CD14-positive monocyte (primary cell): ENCODE data around the gene CDC42BPB. TPM values are rescaled to one million over a fixed set of nuclear protein-coding genes. Genes with fewer than 3 reads are reported as not detected.

Experiments used
- DNase-seq, 3 donors: peaks; one replicate each; pipeline ENCODE4 v3.0.0-alpha.2; 2011 to 2022
- H2AFZ ChIP-seq: 2 replicates; pipeline ENCODE4 v1.6.0; 2012; ENCODE audit warnings: mild to moderate bottlenecking, low read depth, low read length, inconsistent platforms; ENCODE audit not compliant: insufficient read depth, poor library complexity, severe bottlenecking
- H3K27ac ChIP-seq, 2 donors: 1 replicate in 1 of 2; 2 replicates in 1 of 2; pipeline ENCODE4 v1.5.1; 2012 to 2013; ENCODE audit warnings: low read length in 2 of 2, control low read depth in 1 of 2, inconsistent platforms in 1 of 2, low read depth in 1 of 2, mild to moderate bottlenecking in 1 of 2
- H3K27me3 ChIP-seq, 2 donors: one replicate each; pipeline versions ENCODE4 v1.6.0 to v1.6.1; 2011 to 2013; ENCODE audit warnings: low read length in 2 of 2; ENCODE audit not compliant: control insufficient read depth in 2 of 2, insufficient read depth in 2 of 2
- H3K36me3 ChIP-seq, 2 donors: replicated peaks in 1 of 2; 1 replicate in 1 of 2; 2 replicates in 1 of 2; pipeline versions ENCODE4 v1.5.1 to v1.6.1; 2012 to 2013; ENCODE audit warnings: low read length in 2 of 2, control low read depth in 1 of 2, inconsistent platforms in 1 of 2, mild to moderate bottlenecking in 1 of 2; ENCODE audit not compliant: insufficient read depth in 2 of 2, control insufficient read depth in 1 of 2
- H3K4me1 ChIP-seq, 2 donors: 1 replicate in 1 of 2; 2 replicates in 1 of 2; pipeline versions ENCODE4 v1.5.1 to v1.6.1; 2012 to 2013; ENCODE audit warnings: low read length in 2 of 2, control low read depth in 1 of 2, inconsistent platforms in 1 of 2, mild to moderate bottlenecking in 1 of 2, moderate library complexity in 1 of 2; ENCODE audit not compliant: insufficient read depth in 2 of 2, control insufficient read depth in 1 of 2
- H3K4me2 ChIP-seq: replicated peaks from 2 replicates; pipeline ENCODE3; 2012; ENCODE audit warnings: low read length, moderate library complexity, mild to moderate bottlenecking; ENCODE audit not compliant: poor library complexity, severe bottlenecking; ENCODE audit errors: extremely low read depth
- H3K4me3 ChIP-seq, 3 experiments: fragments of 200-600 bp in 1 of 3; sonication (generic) in 1 of 3; replicated peaks in 1 of 3; 1 replicate in 2 of 3; 2 replicates in 1 of 3; pipeline ENCODE4 v1.5.1; 2011 to 2013; ENCODE audit warnings: low read length in 3 of 3, mild to moderate bottlenecking in 3 of 3, control low read depth in 2 of 3, low read depth in 2 of 3, inconsistent platforms in 1 of 3, moderate library complexity in 1 of 3
- H3K79me2 ChIP-seq: 2 replicates; pipeline ENCODE4 v1.6.0; 2012; ENCODE audit warnings: mild to moderate bottlenecking, control low read depth, inconsistent platforms, low read length, moderate library complexity; ENCODE audit not compliant: insufficient read depth
- H3K9ac ChIP-seq: 2 replicates; pipeline ENCODE4 v1.6.0; 2017; ENCODE audit warnings: low read length, mild to moderate bottlenecking; ENCODE audit not compliant: insufficient read depth, poor library complexity, severe bottlenecking
- H3K9me3 ChIP-seq, 2 donors: replicated peaks in 1 of 2; 1 replicate in 1 of 2; 2 replicates in 1 of 2; pipeline versions ENCODE4 v1.5.1 to v1.6.1; 2012 to 2013; ENCODE audit warnings: low read length in 2 of 2, control low read depth in 1 of 2; ENCODE audit not compliant: control insufficient read depth in 1 of 2, insufficient read depth in 1 of 2
- H4K20me1 ChIP-seq: 2 replicates; pipeline ENCODE4 v1.6.0; 2012; ENCODE audit warnings: mild to moderate bottlenecking, low read length, control low read depth, moderate library complexity; ENCODE audit not compliant: insufficient read depth
- H3K27ac Mint-ChIP-seq, 7 donors: one replicate each; pipeline ENCODE4 v1.8.0; 2020; ENCODE audit warnings: mild to moderate bottlenecking in 7 of 7, mixed read lengths in 7 of 7, moderate library complexity in 6 of 7, inconsistent platforms in 2 of 7
- H3K27me3 Mint-ChIP-seq, 3 donors: one replicate each; pipeline ENCODE4 v1.8.0; 2021 to 2022; ENCODE audit warnings: low read depth in 3 of 3, mild to moderate bottlenecking in 3 of 3, mixed read lengths in 3 of 3, moderate library complexity in 3 of 3, inconsistent platforms in 1 of 3
- H3K36me3 Mint-ChIP-seq, 2 donors: one replicate each; pipeline ENCODE4 v1.8.0; 2020; ENCODE audit warnings: mixed read lengths in 2 of 2, inconsistent platforms in 1 of 2, mild to moderate bottlenecking in 1 of 2
- H3K4me1 Mint-ChIP-seq: one replicate; pipeline ENCODE4 v1.8.0; 2020; ENCODE audit warnings: mild to moderate bottlenecking, mixed read lengths
- H3K4me3 Mint-ChIP-seq, 2 donors: one replicate each; pipeline ENCODE4 v1.8.0; 2020; ENCODE audit warnings: mild to moderate bottlenecking in 2 of 2, mixed read lengths in 2 of 2, moderate library complexity in 1 of 2
- H3K9me3 Mint-ChIP-seq, 7 donors: one replicate each; pipeline ENCODE4 v1.8.0; 2020 to 2022; ENCODE audit warnings: mixed read lengths in 7 of 7, mild to moderate bottlenecking in 6 of 7, moderate library complexity in 6 of 7, inconsistent platforms in 2 of 7
- CTCF ChIP-seq: fragments of 200-600 bp; IDR thresholded peaks from one replicate; pipeline ENCODE4 v1.8.0; 2022; ENCODE audit warnings: antibody characterized with exemption, mild to moderate bottlenecking
- WGBS: methylation state at CpG from one replicate; pipeline ENCODE4 v1.1.5; 2013; ENCODE audit warnings: missing lambda C conversion rate; ENCODE audit not compliant: insufficient coverage; 5-methylcytosine and 5-hydroxymethylcytosine counted together
- intact Hi-C, 2 donors: fragments of 100-400 bp; cut with micrococcal nuclease; formaldehyde crosslinking; loops; one replicate each; pipeline versions ENCODE4 v1.15.0 to v1.15.1; 2023
- polyA plus RNA-seq, 3 donors: library from polyadenylated mRNA; depleted of rRNA in 1 of 3; unstranded in 2 of 3; stranded (reverse) in 1 of 3; fragments of 300-500 nt in 2 of 3; fragments of >200 nt in 1 of 3; fragmentation: Illumina TruSeq in 2 of 3; gene quantifications; 1 replicate in 2 of 3; 2 replicates in 1 of 3; pipeline ENCODE4 v1.2.3, GENCODE V29; 2012 to 2021

The CDC42BPB gene
- polyA plus RNA-seq, 3 donors: 0.25 to 19.0 (median 0.60) TPM

GRCh38 chr14:103030741-103031565, 26.4 kb downstream of the CDC42BPB start:
- H3K36me3 Mint-ChIP-seq: no peaks in the 10 kb centered on the region
- no peak overlapping the region for H2AFZ ChIP-seq
- no peaks in the 10 kb centered on the region for H3K9me3 ChIP-seq
- no peak overlapping the region for H3K4me3 ChIP-seq
- H3K4me1 ChIP-seq: peaks cover 0 to 3% of the 10 kb centered on the region in 2 donors
- no peak overlapping the region for H3K9ac ChIP-seq
- no peak for TF ChIP-seq CTCF
- intact Hi-C loops: no loop called here
- peaks cover 0 to 2% (median 0%) of the 10 kb centered on the region in 3 donors for H3K27me3 Mint-ChIP-seq
- no peaks in the 10 kb centered on the region for H3K79me2 ChIP-seq
- 84% methylated on average over 9 of the region's 13 CpGs for WGBS
- no peak overlapping the region for H3K27ac Mint-ChIP-seq
- H3K4me1 Mint-ChIP-seq: peaks cover 10% of the 10 kb centered on the region
- no peaks in the 10 kb centered on the region for H3K36me3 ChIP-seq
- no peak overlapping the region for H3K27ac ChIP-seq
- no peak overlapping the region for H3K4me3 Mint-ChIP-seq
- H4K20me1 ChIP-seq: peaks cover 86% of the 10 kb centered on the region
- no peak for DNase-seq
- H3K4me2 ChIP-seq: no peak overlapping the region
- H3K27me3 ChIP-seq: no peaks in the 10 kb centered on the region
- H3K9me3 Mint-ChIP-seq: peaks cover 0 to 4% (median 1%) of the 10 kb centered on the region in 7 donors

GRCh38 chr14:103029936-103030335, 27.4 kb downstream of the CDC42BPB start:
- intact Hi-C loops: no loop called here
- Histone ChIP-seq H4K20me1 (peaks cover 90% of the 10 kb centered on the region), H3K36me3 (no peaks in the 10 kb centered on the region), H3K27me3 (no peaks in the 10 kb centered on the region), H3K4me1 (peaks cover 0 to 3% of the 10 kb centered on the region in 2 donors), H3K79me2 (no peaks in the 10 kb centered on the region), H3K9me3 (no peaks in the 10 kb centered on the region), H3K9ac (no peak overlapping the region), H3K4me3 (no peak overlapping the region), H3K27ac (no peak overlapping the region), H2AFZ (no peak overlapping the region), H3K4me2 (no peak overlapping the region)
- DNase-seq: no peak
- H3K9me3 Mint-ChIP-seq: peaks cover 0 to 5% (median 3%) of the 10 kb centered on the region in 7 donors
- no peak overlapping the region for H3K27ac Mint-ChIP-seq
- TF ChIP-seq CTCF: no peak
- H3K4me3 Mint-ChIP-seq: no peak overlapping the region
- peaks cover 10% of the 10 kb centered on the region for H3K4me1 Mint-ChIP-seq
- WGBS: no CpG with 5 or more reads among the region's 9 CpGs
- peaks cover 0 to 2% (median 0%) of the 10 kb centered on the region in 3 donors for H3K27me3 Mint-ChIP-seq
- H3K36me3 Mint-ChIP-seq: no peaks in the 10 kb centered on the region
